Stomach (tissue), 9 donors: Measurements from ENCODE around the gene FCN3. TPM values are rescaled to one million over a fixed set of nuclear protein-coding genes. Genes with fewer than 3 reads are reported as not detected.

ENCODE experiments used
- DNase-seq, 2 donors: peaks; one replicate each; pipeline versions ENCODE4 v3.0.0 to v3.0.0-alpha.2; 2013 to 2019
- H3K27ac ChIP-seq, 5 donors: fragments of 200-600 bp in 4 of 5; sonication (generic) in 4 of 5; one replicate each; pipeline ENCODE4 v1.5.1; 2013 to 2019; ENCODE audit warnings: mild to moderate bottlenecking in 1 of 5, moderate library complexity in 1 of 5
- H3K27me3 ChIP-seq, 3 donors: fragments of 200-600 bp; sonication (generic); one replicate each; pipeline ENCODE4 v1.5.1; 2017 to 2019; ENCODE audit warnings: mixed run types in 1 of 3
- H3K36me3 ChIP-seq, 4 donors: fragments of 200-600 bp; sonication (generic); 1 replicate in 3 of 4; 2 replicates in 1 of 4; pipeline ENCODE4 v1.5.1; 2016 to 2019
- H3K4me1 ChIP-seq, 4 donors: fragments of 200-600 bp; sonication (generic); one replicate each; pipeline ENCODE4 v1.5.1; 2016 to 2019
- H3K4me3 ChIP-seq, 4 donors: fragments of 200-600 bp; sonication (generic) in 3 of 4; one replicate each; pipeline ENCODE4 v1.5.1; 2016 to 2019; ENCODE audit warnings: mild to moderate bottlenecking in 1 of 4
- H3K9me3 ChIP-seq, 4 donors: fragments of 200-600 bp; sonication (generic); one replicate each; pipeline ENCODE4 v1.5.1; 2016 to 2019
- EP300 ChIP-seq: sonication (generic); formaldehyde crosslinking; IDR thresholded peaks from one replicate; pipeline ENCODE4 v1.6.1; 2017; ENCODE audit warnings: antibody characterized with exemption
- POLR2A ChIP-seq, 4 donors: fragments of 450-650 bp; IDR thresholded peaks; one replicate each; pipeline ENCODE4 v1.6.1; 2016; ENCODE audit warnings: antibody characterized with exemption in 4 of 4, control low read depth in 2 of 4, mild to moderate bottlenecking in 1 of 4, moderate library complexity in 1 of 4
- POLR2AphosphoS5 ChIP-seq, 3 donors: sonication (generic); formaldehyde crosslinking; IDR thresholded peaks; one replicate each; pipeline ENCODE4 v1.6.1; 2016; ENCODE audit warnings: antibody characterized with exemption in 3 of 3
- WGBS, 5 donors: extraction: QIAGEN DNeasy Blood & Tissue Kit in 3 of 5; methylation state at CpG; one replicate each; pipeline versions ENCODE4 v1.1.5 to v1.1.7; 2013 to 2018; 5-methylcytosine and 5-hydroxymethylcytosine counted together
- intact Hi-C: fragments of 100-400 bp; cut with DNase I; formaldehyde crosslinking; loops from one replicate; pipeline ENCODE4 v1.15.1; 2023; ENCODE audit warnings: low total_unique reads
- polyA plus RNA-seq, 3 donors: library from polyadenylated mRNA; stranded (reverse); fragments of 200-250 nt; gene quantifications; one replicate each; pipeline ENCODE4 v1.2.3, GENCODE V29; 2013
- total RNA-seq, 5 donors: library from RNA; depleted of rRNA; stranded (reverse); fragments of >200 nt; gene quantifications; one replicate each; pipeline versions ENCODE4 v1.1.0 to v1.2.3, GENCODE V29; 2014 to 2016
- TF ChIP-seq, protein P1 (sequence below), 7 experiments: fragments of 450-650 bp in 4 of 7; fragments of 200-600 bp in 3 of 7; sonication (generic) in 3 of 7; IDR thresholded peaks; one replicate each; pipeline ENCODE4 v1.5.1; 2016 to 2019; ENCODE audit warnings: antibody characterized with exemption in 7 of 7, control low read depth in 2 of 7, mild to moderate bottlenecking in 1 of 7
- donor health status: healthy with polysubstance abuse.
- donor health status: Bipolar disorder and iron deficiency.
- donor health status: healthy.

Gene FCN3
- total and polyA plus RNA-seq, 8 donors, result 0.55 to 15.2 (median 4.6) TPM; not detected in 2

DNA sequence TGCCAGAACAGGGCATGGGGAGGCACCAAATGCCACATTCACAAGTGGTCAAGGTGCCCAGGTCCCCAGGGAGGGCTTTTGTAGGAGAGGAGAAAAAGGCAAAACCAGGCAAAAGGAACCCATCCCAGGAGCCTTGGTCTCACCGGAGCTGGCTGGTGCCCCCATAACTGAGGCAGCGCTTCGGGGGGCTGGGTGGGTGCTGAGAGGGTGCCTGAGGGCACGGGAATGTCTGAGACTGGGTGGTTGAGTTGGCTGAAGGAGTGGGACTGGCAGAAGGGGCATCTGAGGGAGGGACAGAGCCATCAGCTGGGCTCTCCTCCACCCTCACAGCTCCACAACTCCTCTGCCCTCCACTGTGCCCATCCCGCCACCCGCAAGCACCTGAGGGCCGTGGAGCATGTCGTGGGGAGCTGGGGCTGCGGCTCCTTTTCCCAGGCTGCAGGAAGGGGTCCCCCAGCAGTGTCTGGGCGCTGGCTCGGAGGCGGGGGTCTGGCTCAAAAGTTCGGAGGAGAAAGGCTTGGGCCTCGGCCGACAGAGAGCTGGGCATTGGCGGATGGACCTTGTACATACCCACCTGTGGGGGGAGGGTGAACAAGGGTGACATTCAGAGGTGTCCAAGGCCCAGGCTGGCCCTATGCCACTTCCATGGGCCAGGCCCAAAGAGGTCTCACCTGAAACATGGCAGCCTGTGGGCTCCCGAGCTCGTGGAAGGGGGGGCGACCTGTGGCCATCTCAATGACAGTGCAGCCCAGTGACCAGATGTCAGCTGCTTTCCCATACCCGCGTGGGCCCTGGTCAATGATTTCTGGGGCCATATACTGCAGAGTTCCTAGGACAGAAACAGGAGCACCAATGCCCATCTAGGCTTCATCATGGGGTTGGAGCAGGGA lies 16.3 kb downstream of the FCN3 start:
- intact Hi-C loops, result loop anchor here (5.0 kb wide), 1 partner anchor 34 kb away; the partner anchor contains the start of gene GPR3
- Histone ChIP-seq H3K27me3 (no peaks in the 10 kb centered on the region), H3K27ac (peak overlapping the region in 1 of 5 donors; percentile 71), H3K9me3 (no peaks in the 10 kb centered on the region), H3K4me3 (peak overlapping the region in 1 of 4 donors; percentile 47), H3K4me1 (peaks cover 16 to 39% (median 29%) of the 10 kb centered on the region in 4 donors), H3K36me3 (peaks cover 51 to 96% (median 92%) of the 10 kb centered on the region in 4 donors)
- DNase-seq, result no peak
- WGBS, 5 donors, result 90 to 96% (median 94%) methylated on average over 17 to 21 of the region's 21 CpGs
- TF ChIP-seq POLR2A (IDR thresholded peaks at IDR 0.05) (no peak), POLR2AphosphoS5 (IDR thresholded peaks at IDR 0.05) (no peak), EP300 (no peak)
- TF ChIP-seq, protein P1, sequence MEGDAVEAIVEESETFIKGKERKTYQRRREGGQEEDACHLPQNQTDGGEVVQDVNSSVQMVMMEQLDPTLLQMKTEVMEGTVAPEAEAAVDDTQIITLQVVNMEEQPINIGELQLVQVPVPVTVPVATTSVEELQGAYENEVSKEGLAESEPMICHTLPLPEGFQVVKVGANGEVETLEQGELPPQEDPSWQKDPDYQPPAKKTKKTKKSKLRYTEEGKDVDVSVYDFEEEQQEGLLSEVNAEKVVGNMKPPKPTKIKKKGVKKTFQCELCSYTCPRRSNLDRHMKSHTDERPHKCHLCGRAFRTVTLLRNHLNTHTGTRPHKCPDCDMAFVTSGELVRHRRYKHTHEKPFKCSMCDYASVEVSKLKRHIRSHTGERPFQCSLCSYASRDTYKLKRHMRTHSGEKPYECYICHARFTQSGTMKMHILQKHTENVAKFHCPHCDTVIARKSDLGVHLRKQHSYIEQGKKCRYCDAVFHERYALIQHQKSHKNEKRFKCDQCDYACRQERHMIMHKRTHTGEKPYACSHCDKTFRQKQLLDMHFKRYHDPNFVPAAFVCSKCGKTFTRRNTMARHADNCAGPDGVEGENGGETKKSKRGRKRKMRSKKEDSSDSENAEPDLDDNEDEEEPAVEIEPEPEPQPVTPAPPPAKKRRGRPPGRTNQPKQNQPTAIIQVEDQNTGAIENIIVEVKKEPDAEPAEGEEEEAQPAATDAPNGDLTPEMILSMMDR (IDR thresholded peaks at IDR 0.05), result no peak

GRCh38 chr1:27357281-27358037 lies 17.2 kb downstream of the FCN3 start:
- DNase-seq, result peak; percentile 87 to 92
- peak overlapping the region; percentile 45 to 82 (median 69) for H3K27ac ChIP-seq
- intact Hi-C loops, result loop anchor here (5.0 kb wide), 1 partner anchor 35 kb away; the partner anchor contains the start of gene GPR3

GRCh38 chr1:27356619-27357280 lies 17.9 kb downstream of the FCN3 start:
- peaks cover 16 to 40% (median 29%) of the 10 kb centered on the region in 4 donors for H3K4me1 ChIP-seq
- H3K27me3 ChIP-seq, result no peaks in the 10 kb centered on the region
- peak overlapping the region; percentile 45 to 82 (median 69) for H3K27ac ChIP-seq
- TF ChIP-seq POLR2AphosphoS5 (IDR thresholded peaks at IDR 0.05) (peak in 2 of 3 donors; percentile 68 to 71), EP300 (no peak)
- 25 to 53% (median 37%) methylated on average over 8 to 37 of the region's 37 CpGs for WGBS, 5 donors
- no peaks in the 10 kb centered on the region for H3K9me3 ChIP-seq
- H3K4me3 ChIP-seq, result peak overlapping the region; percentile 29 to 47 (median 34)
- DNase-seq, result peak; percentile 86 to 91
- peaks cover 43 to 87% (median 81%) of the 10 kb centered on the region in 4 donors for H3K36me3 ChIP-seq
- intact Hi-C loops, result loop anchor here (5.0 kb wide), 1 partner anchor 36 kb away; the partner anchor contains the start of gene GPR3

More at GRCh38 chr1:27357281-27358037, 17.2 kb downstream of the FCN3 start:
- Histone ChIP-seq H3K27me3 (no peaks in the 10 kb centered on the region), H3K9me3 (no peaks in the 10 kb centered on the region), H3K36me3 (peaks cover 49 to 94% (median 88%) of the 10 kb centered on the region in 4 donors), H3K4me3 (peak overlapping the region; percentile 29 to 47 (median 34)), H3K4me1 (peaks cover 16 to 39% (median 29%) of the 10 kb centered on the region in 4 donors)
- 15 to 28% (median 25%) methylated on average over 13 to 40 of the region's 40 CpGs for WGBS, 5 donors
- TF ChIP-seq EP300 (no peak), POLR2A (IDR thresholded peaks at IDR 0.05) (no peak), POLR2AphosphoS5 (IDR thresholded peaks at IDR 0.05) (peak in 1 of 3 donors; percentile 62)
- TF ChIP-seq, protein P1 (IDR thresholded peaks at IDR 0.05), result peak in 6 of 7 experiments; percentile 46 to 100 (median 94)

DNA sequence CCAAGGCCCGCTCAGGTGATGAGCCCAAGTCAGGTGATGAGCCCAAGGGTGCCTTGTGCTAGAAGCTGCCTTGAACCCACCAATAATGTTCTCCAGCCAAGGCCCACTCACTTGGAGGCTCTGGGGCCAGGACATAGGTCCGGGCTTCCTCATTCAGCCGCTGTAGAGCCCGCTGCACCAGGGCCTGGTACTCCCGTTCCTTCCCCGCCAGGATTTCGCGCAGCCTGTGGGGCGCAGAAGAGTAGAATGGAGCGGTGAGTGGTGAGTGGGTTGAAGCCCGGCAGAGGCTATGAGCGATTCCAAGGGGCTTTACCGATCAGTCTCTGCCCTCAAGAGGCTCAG lies 18.4 kb downstream of the FCN3 start:
- Histone ChIP-seq H3K4me3 (peak overlapping the region; percentile 29 to 47 (median 34)), H3K4me1 (peaks cover 16 to 45% (median 30%) of the 10 kb centered on the region in 4 donors), H3K27me3 (no peaks in the 10 kb centered on the region), H3K27ac (peak overlapping the region in 3 of 5 donors; percentile 69 to 82 (median 71)), H3K36me3 (peaks cover 43 to 87% (median 76%) of the 10 kb centered on the region in 4 donors), H3K9me3 (no peaks in the 10 kb centered on the region)
- intact Hi-C loops, result loop anchor here (5.0 kb wide), 1 partner anchor 36 kb away; the partner anchor contains the start of gene GPR3
- TF ChIP-seq, protein P1 (IDR thresholded peaks at IDR 0.05), result no peak
- no peak for TF ChIP-seq EP300
- no peak for TF ChIP-seq POLR2AphosphoS5 (IDR thresholded peaks at IDR 0.05)
- TF ChIP-seq POLR2A (IDR thresholded peaks at IDR 0.05), result no peak
- DNase-seq, result peak in 1 of 2 donors; percentile 13
- 66 to 81% (median 71%) methylated on average over 13 of the region's 13 CpGs for WGBS, 5 donors
